Activated CD4-positive, alpha-beta T cell treated with anti-CD3 and anti-CD28 coated beads, Interleukin-2, amount 50 U/mL, for 4 hours (primary cell): ENCODE data around the gene TRIM40.
"Not testable (repeated sequence)": the region's sequence is repeated elsewhere in the genome, so short reads cannot be mapped to it uniquely, and the experiment has no call there.

Source experiments
- DNase-seq, 2 experiments: peaks; one replicate each; pipeline ENCODE4 v3.0.0-alpha.2; 2020

Gene TRIM40

DNA sequence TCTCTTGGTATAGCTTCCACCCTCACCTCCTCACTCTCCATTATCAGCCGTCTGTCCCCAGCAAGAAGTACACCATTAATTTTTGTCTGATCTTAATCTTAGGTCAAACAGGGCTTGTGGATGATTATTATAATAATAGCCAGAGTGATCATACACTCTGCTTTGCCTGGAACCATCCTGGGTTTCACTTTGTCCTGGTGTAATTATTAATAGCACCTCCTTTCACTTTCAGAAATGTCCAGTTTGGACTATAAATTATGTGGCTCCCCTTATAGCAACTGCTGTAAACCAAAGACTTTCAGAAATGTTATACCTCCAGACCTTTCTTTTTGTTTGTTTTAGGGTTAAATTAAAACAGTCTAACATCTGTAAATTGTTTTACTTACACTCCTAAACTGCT, 22.1 kb upstream of the TRIM40 start:
- DNase-seq = no peak

DNA sequence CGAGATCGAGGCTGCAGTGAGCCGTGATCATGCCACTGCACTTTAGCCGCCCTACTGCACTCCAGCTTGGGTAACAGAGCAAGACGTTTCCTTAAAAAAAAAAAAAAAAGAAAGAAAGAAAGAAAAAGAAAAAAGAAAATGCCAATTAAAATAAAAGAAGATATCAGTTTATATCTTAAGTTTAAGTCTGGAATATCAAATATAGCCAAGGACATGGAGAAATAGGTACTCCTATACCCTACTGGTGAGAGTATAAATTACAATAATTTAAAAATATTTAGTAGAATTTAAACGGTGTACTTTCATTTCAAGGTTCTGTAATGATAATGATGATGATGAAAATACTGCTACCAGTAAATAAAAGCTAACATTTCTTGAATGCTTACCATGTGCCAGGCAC, 19.2 kb upstream of the TRIM40 start:
- DNase-seq = no peak

DNA sequence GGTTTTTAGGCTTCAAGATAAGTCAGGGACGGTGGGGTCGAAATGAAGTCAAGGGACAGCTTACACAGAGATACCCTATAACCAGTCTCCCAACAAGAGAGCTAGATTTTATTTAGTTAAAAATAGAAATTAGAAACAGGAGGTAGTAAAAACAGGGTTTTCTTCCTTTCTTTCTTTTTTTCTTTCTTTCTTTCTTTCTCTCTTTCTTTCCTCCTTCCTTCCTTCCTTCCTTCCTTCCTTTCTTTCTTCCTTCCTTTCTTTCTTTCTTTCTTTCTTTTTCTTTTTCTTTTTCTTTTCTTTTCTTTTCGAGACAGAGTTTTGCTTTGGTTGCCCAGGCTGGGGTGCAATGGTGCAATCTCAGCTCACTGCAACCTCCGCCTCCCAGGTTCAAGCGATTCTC, 17.2 kb upstream of the TRIM40 start:
- DNase-seq = not testable (repeated sequence)

DNA sequence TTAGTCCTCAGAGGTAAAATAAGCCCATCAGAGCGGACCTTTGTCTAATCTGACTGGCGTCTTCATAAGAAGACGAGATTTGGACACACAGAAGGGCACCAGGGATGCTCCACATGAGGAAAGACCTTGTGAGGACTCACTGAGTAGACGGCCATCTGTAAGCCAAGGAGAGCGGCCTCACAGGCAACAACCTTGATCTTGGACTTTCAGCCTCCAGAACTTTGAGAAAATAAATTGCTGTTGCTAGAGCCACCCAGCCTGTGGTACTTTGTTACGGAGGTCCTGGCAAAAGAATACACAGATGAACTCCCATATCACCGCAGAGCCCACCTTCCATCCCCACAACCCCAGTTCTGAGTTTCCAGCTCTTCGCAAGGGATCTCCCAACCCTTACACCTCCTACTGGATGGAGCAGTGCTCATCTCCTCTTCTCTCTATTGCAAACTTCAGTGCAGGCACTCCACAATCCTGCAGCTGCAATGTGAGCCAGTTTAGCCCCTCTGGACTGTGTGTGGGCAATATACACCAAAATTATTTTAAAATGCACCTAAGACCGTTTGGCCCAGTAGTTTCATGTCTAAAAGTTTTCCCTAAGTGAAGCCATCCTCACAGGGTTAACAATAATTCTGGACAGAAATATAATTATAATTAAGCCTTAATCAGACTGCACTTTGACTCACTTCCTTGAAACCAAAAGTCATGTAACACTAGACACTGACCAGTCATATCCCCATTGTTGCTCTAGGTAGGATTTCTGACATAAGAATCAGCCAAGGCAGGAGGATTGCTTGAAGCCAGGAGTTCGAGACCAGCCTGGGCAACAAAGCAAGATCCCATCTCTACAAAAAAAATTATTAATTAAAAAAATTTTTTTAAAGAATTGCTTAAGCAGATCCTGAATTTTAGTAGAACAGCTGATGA, 14.2 kb upstream of the TRIM40 start:
- DNase-seq = no peak

DNA sequence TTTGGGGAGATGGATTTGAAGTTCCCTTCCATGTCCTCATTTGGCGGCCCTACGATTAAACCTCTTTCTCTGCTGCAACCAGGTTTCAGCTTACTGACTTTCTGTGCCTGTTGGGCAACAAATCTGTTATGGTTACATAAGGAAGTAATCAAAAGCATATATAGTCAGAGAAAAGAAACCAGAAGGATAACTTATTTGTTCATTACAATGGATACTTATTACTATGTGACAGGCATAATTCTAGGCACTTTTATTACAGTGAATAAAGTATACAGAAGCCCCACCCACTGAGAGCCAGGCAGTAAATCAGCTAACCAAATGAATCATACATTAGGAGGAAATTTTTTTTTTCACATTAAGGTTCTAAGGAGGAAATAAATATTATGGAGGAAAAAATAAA, 13.4 kb upstream of the TRIM40 start:
- no peak for DNase-seq

DNA sequence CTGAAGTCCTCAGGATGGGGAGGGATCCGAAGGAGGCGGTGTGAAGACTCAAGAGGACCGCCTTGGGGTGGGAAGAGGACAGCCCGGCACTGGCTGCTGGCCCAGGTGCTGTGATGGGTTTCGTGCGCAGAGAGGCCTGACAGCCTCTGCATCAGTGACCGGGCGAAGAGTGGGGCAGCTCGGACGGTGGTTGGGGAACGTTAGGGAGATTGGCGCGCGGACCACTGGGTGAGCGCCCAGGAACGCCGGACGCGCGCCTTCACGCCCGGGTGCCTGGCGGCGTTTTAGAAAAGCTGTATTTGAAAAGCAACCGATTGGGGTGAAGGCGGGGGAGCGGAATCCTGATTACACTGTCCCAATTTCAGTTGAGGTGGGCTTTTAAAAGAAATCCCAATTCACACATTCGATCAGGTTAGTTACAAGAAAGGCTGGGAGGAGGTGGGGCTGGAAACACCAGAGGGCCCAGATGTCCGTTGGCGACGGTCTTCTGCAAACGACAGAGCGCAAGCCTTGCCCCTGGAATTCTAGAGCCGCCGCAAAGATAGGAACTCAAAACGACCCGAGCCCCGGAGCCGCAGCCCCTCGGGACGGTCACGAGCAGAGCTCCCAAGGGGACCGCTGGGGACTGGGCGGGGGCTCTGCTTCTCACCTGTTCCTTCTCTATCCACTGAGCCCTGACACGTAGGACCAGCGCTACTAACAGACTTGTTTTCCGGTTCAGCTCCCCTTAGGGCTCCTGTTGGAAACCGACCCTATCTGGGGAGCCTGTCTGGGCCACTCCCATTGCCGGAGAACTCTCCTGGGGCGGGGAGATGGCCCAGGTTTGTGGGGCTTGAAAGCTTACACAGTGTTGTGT, 8.5 kb upstream of the TRIM40 start:
- DNase-seq = no peak

DNA sequence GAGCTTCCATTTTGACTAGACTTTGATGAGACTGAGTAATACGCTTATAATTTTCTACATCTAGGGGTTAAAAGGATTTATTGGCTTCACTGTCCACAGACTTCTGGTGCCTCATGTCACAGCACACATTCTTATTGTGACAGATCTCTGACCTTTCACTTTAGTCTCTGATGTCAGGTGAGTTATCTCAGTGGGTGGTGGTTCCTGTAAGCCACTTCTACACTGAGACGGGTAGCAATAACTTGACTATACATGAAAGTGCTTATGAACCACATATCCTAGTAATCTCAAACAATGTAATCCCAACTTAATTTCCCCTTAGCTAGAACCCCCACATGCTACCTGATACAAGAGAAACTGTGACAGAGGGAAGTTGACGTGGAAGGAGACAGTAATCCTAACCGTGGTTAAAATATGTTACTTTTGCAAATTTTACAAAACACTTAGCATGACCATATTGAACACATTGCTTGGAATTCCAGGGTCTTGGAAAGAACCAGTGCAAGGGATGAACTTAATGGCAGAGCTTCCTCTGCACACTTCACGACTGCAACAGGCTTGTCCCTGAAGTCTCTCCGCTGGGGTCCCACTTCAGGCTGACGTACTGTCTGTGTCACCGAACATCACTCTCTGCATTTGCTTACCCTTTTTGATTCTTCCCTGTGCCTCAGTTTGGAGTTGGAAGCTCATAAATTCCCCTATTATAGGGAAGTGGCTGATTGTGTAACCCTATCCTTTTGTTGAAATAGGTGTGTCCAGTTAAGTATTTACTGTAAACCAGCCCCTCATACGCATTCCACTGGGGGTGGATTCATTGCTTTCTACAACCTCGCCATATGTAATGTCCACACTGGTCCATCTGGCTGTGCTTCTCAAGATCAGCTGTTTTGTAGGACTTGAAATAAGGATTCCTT, 6.4 kb upstream of the TRIM40 start:
- no peak for DNase-seq

DNA sequence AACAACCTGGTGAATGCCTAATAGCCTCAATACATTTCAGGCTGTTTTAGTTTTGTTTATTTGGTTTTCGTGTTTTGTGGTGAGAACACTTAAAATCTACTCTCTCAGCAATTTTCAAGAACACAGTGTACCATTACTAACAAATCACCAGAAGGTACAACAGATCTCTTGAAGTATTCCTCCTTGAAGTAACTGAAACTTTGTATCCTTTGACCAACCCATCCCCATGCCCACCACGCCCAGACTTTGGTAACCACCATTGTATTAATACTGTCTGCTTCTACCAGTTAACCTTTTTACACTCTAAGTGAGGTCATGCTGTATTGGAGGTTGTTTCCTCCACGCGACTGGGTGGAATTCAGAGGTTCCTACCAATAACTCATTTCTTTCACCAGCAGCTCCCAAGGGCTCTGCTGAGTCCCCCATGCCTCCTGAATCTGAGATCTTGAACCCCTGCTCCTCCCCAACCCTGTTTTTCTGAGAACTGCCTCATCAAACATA, 5.7 kb upstream of the TRIM40 start:
- no peak for DNase-seq

DNA sequence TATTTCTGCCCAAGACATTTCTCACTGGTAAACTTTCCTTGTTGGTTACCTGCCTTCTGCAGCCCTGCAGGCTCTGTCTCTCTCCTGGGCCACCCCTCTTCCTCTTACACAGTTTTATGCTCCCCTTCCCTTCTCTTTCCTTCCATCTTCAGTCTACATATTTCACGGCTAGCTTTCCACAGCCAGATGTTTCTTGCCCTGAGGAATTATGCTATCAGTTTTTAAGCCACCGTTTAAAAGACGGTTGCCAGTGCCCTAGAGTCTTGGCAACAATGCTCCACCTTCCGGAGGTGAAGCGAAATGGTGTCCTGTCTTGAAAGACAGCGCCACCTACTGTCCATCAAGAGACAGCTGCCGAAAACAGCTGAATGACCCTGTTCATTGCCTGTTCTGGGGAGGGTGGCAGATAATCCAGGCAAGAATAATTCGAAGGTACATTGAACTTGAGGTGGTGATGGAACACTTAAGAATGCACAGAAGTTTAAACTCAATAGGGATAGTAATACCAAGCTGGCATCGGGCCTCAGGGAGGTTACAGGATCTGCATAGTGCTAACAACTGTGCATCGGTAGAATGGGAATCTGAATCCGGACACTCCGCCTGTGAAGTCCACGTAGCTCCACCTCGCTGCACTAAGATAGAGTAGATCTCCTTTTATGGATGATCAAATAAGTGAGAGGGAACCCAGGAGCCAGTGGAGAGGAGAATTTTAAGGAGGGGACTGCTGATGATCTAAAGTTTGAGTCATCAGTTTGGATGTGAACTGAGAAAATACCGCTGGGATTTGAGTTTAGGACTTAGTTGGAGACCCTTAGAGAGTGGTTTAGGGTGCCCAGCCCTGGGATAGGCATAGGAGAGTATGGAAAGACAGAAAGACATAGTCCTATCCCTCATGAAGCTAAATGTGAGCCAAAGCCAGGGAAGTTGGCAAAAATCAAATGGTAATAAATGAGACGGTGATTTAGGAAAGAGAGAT, 4.8 kb upstream of the TRIM40 start:
- DNase-seq = peak; percentile 50 to 56

DNA sequence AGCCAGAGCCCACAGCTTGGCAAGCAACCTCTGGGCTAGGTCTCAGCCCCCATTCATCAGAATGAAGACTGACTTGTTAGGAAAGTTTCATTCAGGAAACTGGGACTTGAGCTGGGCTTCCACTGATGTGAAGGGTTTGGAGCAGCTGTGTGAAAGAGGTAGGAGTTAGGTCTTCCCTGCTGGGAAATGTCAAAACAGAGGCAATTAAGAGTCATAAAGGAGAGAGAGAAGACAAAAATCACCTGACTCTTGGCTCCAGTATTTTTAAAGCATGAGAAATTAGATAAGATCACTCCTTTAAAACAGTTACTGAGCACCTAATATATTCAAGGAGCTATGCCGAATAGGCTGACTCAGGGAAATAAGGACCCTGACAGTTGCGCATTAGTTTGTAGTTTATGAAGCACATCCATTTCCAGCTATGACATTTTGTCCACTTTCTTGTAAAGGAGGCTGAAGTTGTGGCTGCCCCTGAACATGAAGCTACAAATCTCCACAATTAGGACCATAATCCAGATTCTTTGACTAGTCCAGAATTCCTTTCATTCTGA, 3.9 kb upstream of the TRIM40 start:
- no peak for DNase-seq

DNA sequence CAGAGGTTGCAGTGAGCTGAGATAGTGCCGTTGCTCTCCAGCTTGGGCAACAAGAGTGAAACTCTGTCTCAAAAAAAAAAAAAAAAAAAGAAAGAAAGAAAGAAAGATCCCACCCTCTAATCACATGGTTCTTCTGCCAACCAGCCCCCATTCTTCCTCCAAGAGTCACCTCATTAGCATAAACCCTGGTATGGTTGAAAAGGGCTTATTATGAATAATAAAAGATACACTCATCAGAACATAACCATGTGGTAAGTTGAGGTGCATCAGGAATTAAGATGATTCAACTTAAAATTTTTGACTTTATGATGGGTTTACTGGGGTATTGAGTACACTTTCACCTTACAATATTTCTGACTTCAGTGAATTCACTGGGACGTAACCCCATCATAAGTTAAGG, 793 bp upstream of the TRIM40 start:
- DNase-seq = no peak

DNA sequence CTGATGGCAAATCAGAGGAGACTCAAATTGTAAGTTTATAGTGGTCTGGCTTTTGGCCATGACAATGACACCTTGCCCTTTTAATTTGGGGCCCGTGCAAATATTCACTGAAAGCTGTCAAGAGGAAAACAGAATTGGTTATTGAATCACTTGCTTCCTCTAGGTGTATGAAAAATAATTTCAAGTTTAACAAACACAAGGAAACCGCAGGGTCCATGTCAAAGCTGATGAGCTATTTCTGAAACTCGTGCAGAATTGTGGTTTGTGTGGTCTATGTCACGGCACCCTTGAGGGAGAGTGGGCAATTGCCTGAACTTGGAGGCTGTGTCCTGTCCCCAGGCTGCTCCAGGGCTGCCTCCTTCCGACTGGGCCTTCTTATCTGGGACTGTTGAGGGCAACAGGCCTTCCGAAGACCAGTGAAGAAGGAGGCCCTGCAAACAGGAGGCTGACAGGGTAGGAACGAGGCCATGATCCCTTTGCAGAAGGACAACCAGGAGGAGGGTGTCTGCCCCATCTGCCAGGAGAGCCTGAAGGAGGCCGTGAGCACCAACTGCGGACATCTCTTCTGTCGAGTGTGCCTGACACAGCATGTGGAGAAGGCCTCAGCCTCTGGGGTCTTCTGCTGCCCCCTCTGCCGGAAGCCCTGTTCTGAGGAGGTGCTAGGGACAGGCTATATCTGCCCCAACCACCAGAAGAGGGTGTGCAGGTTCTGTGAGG, 788 bp downstream of the TRIM40 start:
- no peak for DNase-seq

DNA sequence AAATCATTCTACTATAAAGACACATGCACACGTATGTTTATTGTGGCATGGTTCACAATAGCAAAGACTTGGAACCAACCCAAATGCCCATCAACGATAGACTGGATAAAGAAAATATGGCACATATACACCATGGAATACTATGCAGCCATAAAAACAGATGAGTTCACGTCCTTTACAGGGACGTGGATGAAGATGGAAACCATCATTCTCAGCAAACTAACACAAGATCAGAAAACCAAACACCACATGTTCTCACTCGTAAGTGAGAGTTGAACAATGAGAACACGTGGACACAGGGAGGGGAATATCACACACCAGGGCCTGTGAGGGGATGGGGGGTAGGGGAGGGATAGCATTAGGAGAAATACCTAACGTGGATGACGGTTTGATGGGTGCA, 4.3 kb downstream of the TRIM40 start:
- DNase-seq = not testable (repeated sequence)

DNA sequence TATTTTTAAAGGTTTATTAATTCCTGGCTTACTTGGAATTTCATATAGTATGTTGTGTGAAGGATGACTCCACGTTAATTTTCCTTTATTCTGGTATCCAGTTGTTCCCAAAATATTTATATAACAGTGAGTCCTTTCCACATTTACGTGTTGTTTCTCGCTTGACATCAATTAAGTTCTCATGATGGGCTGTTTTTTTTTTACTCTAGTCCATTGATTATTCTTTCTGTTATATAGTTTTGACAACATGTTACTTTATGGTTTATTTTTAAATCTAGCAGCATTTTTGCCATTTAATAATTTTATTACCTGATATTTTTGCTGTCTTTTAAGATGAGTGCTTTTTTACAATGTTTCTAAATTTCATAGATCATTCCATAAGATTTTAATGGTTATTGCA, 6.7 kb downstream of the TRIM40 start:
- no peak for DNase-seq

DNA sequence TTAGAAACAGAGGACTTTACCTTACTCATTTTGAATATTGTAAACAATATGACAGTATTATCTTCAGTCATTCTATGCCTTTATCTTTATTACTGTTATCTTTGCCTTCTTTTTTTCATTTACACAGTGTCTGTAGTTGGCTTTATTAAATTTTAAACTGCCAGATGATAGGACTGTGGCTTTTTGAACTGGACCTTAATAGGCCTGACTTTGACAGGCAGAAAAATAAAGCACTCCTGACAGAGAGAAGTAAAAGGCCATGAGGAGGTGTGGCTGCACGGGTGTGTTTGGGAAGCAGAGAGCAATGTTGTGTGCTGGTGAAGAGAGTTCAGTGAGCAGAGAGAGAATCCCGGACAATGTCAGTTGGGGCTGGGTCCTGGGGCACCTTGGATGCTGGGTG, 7.8 kb downstream of the TRIM40 start:
- no peak for DNase-seq

DNA sequence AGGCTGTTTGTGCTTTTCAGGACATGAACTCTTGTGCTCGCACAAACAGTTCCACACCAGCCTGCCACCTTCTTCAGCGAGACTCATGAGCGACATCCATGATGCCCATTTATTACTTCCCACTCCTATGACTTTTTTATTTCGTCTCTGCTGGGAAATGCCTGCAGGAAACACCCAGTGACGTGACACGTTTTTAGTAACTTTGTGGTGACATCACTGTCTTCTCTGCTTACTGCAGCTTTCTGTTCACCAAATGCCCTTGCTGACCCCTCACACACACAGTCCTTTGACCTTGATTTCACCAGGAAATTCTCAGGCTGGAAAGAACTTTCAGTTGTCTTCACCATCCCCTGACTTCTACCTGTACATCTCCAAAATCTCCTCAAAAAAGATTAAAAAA, 8.9 kb downstream of the TRIM40 start:
- DNase-seq = no peak

DNA sequence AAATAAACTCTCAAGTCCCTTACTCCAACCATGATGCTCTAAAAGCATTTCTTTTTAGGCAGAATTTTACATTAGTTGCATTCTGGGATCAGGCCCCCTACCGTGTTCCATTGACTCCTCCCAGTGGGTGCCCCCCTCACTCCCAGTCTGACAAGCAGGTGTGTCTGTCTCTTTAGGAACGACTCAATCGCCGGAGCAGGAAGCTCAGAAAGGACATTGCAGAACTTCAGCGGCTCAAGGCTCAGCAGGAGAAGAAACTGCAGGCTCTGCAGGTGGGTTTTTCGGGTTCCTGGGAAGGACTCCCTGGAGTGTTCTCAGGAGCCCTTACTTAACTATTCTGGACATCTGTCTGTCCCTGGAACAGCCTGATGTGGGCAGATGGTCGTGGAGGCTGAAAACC, 9.9 kb downstream of the TRIM40 start:
- DNase-seq = no peak

DNA sequence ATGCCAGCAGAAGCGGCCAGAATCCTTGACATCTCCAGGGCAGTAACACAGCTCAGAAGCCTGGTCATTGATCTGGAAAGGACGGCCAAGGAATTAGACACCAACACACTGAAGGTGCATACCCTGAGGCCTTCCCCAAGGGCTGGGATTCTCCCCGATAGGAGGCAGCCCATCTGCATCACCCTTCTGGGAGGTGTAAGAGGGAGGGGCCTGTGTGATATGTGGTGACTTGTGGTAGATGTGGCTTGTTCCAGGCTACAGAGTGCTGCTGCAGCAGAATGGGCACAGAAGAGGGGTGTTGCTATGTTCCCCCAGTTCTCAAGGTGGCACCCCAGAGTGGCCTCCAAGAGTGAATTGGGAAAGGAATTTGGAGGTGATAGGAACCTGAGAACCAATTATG, 11.2 kb downstream of the TRIM40 start:
- DNase-seq = no peak

DNA sequence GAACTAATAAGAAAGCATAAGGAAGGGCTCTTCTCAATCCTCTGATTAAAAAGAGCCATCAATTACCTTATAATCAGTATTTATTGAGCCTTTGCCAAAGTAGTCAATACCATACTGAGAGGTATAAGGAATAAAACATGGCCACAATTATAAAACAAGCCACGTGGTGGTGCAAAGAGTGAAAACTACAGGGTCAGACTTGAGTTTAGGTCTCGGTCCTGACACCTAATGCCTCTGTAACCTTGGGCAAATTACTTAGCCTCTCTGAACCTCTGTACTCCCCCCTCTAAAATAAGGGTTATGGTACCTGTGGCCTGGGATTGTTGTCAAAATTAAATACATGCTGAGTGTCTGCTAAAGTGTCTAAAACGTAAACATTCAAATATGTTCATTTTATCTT, 13.3 kb downstream of the TRIM40 start:
- no peak for DNase-seq

DNA sequence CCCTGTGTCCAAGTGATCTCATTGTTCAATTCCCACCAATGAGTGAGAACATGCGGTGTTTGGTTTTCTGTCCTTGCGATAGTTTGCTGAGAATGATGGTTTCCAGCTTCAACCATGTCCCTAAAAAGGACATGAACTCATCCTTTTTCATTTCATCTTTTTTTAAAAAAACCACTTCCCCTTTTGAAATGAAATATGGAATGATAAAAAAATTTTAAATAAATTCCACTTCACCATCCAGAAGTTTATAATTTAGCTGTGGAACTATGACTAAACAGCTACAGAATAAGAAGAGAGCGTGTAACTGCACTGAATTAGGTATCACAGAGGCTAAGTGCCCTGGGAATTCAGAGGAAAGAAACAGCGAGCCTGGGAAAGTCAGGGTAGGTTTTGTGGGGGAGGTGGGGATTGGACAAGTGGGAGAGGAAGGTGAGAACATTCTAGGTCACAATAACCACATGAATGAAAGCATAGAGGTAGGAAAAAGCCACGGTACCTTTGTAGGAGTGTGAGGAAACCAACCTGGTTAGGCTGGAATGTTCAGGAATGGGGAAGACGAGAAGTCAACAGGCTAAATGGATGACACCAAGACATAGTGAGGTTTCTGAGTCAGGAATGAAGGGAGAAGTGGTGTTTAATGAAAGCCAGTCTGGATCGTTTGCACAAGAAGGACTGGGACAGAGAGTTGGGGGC, 14.1 kb downstream of the TRIM40 start:
- no peak for DNase-seq
